SKM-1 treated with dmso at 0.1 percent for 144 hours (cell line): Measurements from ENCODE around the gene LGALS1.
"Not testable (repeated sequence)": the region's sequence is repeated elsewhere in the genome, so short reads cannot be mapped to it uniquely, and the experiment has no call there.

ENCODE experiments used
- DNase-seq: peaks from one replicate; lab custom pipeline; 2025; ENCODE audit not compliant: unreplicated experiment; lab: John Stamatoyannopoulos, UW

The LGALS1 gene

DNA sequence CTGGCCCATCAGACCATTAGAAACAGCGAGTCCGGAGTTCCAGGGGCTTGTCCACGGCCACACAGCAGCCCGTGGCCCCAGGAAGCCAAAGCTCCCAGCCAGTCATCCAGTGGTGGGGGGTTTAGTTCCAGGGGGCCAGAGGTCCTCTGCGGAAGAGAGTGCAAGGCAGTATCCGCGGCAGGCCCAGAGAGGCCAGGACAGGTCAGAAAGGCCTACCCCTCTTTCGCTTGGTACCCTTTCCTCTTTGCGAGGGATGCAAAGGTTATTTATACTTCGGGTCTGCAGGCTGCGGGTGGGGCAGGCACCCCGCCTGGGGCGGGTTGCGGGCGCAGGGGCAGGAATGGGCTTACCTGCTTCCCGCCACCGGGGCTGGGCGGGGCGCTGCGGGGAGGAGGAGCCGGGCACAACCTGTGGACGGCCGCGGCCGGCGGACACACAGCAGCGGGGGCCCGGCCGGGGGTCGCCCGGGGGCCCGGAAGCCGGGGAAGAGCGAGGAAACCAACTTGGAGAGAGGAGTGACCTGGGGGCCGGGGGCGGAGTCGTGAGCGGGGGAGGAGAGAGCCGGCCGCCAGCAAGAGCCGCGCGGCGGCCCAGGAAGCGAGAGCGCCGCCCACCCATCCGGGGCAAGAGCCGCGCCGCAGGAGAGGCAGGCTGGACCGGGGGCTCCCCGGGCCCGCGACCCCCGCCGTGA, 36.2 kb upstream of the LGALS1 start, which contains the start of gene SH3BP1:
Gene SH3BP1 (plus strand): TSS at position 600 of the 691 bp plus-strand sequence. CDS start 119 bp downstream, outside the sequence.
- DNase-seq: no peak

DNA sequence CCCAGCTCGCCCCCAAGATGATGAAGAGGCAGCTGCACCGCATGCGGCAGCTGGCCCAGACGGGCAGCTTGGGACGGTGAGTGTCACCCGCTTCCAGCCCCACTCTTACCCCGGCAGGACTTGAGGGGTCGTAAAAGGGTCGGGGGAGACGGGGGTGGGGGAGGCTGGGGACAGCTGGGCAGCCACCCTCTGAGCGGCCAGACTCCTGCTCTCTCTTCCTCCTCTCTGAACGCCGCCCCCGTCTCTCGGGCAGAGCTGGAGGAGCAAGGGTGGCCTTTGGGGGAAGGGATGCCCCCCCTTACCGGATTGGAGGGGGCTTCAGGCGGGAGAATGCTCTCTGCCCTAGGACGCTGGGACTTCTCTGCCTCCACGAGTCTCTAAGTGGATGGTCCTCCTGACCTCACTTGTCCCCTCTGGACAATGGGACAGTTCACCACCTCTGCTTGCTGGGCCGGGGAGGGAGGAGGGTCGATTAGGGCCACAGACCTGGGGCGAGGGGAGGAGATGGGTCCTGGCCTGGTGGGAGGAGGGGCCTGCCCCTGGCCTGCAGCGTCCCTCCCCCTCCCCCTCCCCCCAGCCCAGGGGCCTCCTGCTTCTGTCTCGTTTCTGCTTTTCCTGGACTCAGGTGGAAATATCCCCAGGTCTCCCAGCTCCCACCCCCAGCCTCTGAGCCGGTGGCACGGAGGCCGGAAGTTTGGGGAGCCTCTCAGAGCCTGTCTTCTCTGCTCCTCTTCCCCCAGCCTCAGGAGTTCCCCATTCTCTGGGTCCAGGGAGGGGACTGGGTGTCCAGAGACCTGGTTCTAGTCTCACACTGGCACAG, 35.5 kb upstream of the LGALS1 start:
- peak; percentile 67 for DNase-seq

DNA sequence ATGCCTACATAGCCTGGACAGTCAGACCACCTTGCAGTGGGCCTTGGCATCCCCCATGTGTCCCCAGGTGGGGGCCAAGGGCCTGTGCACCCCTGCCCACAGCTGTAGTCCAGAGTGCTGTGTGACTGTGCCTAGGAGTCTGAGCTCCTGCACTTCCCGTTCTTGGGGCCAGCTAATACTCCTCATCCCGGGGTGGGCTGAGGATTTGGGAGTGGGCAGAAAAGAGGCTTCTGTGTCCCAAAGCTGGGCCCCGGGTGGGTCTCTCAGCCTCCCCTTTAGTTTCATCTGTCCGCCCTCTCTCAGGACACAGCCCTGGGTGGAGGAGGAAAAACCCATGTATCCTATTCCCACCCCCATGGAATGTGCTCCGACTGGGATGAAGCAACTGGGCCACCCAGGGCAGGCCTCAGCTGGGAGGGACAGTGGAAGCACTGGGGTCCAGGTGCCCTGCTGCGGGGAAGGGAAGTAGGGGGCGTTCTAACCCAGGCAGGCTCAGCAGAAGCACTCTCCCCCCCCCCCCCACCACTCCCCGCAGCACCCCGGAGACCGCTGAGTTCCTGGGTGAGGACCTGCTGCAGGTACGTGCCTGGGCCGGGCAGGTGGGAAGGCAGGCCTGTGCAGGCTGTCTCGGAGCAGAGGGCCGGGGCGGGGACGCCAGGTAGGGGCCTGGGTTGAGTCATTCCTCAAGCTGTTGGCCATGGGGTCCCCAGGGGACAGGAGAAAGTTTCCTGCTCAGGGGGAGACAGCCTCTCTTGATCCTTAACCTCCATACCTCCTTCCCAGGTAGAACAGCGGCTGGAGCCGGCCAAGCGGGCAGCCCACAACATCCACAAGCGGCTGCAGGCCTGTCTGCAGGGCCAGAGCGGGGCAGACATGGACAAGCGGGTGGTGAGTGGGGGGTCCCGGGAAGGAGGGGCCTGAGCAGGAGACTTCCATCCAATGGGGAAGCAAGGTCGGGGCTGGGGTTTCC, 34.6 kb upstream of the LGALS1 start:
- DNase-seq: no peak

DNA sequence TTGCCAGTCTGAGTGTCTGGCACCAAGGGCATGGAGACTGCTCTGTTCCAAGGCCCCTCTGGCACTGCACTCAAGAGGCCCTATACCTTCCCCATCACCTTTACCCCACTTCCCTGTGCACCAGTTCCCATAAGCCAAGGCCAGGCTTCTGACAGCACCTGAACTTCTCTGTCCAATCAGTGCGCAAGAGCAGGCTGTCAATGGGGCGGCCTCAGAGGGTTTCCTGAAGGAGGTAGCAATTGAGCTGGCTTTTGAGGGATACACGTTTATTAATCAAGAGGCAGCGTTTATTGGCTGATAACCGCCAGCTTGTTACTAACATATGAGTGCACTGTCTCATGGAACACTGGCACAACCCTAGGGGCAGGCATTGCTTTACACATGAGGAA, 33.9 kb upstream of the LGALS1 start:
- no peak for DNase-seq

DNA sequence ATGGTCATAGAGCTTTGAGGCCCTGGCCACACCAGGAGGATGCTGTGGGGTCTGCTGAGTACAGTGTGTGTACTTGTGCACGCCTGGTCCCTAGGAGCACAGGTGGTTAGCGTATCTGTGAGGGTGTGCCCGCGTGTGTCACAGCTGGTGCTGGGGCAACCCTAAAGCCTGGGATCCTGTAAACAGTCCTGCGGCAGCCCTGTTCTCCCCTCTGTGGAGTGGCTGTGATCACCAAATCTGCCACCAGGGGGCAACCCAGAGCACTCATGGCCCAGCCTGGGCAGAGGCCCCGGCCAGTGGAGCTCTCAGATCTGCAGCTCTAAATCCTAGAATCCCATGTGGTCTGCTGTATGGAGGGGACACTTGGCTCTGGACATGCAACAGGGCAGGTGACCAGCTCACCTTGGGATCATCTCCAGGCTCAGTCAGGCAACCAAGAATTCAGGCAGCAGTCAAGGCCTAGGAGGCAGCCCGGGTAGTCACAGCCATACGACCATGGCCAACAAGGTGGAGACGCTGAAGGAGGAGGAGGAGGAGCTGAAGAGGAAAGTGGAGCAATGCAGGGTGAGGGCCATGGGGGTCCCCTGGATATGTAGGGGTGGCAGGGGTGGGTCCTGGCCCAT, 32.1 kb upstream of the LGALS1 start:
- peak; percentile 39 for DNase-seq

DNA sequence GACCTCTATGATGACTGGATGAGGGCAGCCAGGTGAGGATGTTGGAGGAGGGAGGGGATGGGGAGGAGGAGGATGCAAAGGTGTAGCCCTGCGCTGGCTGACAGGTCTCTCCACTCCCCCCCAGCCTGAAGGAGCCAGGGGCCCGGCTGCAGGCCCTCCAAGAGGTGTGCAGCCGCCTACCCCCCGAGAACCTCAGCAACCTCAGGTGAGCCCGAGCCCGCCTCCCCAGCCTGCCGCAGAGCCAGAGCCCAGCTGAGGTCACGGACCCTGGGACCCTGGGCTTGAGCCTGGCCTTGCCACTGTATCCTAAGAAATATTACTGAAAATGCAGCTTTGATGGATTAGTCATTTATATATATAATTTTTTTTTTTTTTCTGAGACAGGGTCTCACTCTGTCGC, 28.1 kb upstream of the LGALS1 start:
- no peak for DNase-seq

DNA sequence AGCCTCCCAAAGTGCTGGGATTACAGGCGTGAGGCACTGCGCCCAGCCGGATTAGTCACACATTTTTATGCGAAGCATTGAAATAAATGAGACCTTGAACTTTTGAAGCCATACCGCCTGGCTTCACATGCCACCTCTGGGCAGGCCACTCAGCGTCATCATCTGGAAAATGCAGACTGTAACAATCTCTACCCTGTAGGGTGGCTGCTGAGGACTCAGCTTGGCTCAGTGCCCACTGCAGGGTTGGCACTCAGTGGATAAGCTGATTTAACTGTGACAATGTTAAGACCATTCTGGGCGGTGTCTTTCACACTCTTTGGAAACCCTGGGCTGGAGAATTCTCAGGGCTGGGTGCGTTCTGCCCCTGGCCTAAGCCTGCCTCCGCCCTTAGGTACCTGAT, 27.5 kb upstream of the LGALS1 start:
- DNase-seq: no peak

DNA sequence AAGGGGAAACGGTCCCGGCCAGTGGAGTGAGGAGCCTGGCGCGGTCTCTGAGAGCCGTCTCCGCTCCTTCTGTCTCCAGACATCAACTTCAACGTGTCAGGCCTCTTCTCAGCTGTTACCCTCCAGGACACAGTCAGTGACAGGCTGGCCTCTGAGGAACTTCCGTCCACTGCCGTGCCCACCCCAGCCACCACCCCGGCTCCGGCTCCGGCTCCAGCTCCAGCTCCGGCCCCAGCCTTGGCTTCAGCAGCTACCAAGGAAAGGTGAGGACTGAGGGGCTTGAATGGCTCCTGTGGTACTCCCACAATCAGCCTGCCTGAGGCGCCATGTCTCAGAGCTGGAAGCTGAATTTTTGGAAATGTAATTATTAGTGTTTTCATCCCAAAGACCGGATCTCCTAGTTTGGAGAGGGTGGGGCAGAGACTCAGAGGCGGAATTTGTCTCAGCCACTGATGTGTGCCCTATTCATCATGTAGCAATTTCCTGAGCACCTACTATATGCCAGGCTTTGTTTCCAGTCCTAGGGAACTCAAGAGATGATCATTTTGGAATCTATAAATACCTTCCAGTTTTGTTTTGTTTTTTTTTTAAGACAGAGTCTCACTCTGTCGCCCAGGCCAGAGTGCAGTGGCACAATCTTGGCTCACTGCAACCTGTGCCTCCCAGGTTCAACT, 24.8 kb upstream of the LGALS1 start:
- no peak for DNase-seq

DNA sequence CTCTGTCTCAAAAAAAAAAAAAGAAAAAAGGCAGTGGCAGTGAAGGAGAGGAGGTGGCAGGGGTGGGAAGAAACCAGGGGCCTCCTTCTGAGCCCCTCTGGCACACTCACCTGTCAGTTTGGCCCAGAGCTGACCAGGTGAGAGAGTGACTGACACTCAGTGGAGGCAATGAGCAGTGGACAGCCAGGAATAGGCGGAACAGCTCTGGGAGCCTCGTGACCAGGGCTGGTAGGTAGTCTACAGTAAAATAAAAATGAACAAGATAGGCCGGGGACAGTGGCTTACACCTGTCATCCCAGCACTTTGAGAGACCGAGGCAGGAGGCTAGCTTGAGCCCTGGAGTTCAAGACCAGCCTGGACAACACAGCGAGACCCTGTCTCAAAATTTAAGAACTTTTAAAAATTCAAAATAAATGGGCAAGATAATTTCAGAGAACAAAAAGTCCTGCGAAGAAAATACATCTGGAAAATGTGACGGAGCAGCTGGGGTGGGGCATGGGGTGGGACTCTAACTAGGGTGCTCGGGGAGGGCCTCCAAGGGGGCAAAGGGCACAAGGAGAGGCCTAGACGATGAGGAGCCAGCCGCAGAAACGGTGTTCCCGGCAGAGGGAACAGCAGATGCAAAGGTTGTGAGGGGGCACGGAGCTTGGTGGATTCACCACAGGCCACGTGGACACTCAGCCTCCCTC, 20.7 kb upstream of the LGALS1 start:
- DNase-seq: no peak

DNA sequence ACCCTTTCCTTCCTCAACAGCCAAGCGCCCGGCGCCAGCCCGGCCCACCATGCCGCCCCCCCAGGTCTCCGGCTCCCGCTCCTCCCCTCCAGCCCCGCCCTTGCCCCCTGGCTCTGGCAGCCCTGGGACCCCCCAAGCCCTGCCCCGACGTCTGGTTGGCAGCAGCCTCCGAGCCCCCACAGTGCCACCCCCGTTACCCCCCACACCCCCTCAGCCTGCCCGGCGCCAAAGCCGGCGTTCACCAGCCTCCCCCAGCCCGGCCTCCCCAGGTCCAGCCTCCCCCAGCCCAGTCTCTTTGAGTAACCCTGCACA, 20.2 kb upstream of the LGALS1 start:
- no peak for DNase-seq

DNA sequence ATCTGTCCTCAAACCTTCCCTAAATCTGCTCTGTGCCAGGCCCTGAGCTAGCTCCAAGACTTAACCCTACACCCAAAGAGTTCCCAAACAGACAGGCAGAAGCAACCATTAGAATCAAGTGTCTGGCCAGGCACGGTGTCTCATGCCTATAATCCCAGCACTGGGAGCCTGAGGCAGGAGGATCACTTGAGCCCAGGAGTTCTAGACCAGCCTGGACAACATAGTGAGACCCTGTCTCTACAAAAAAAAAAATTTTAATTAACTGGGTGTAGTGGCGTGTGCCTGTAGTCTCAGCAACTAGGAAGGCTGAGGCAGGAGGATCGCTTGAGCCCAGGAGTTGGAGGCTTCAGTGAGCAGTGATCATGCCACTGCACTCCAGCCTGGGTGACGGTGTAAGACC, 18.9 kb upstream of the LGALS1 start:
- DNase-seq: not testable (repeated sequence)

DNA sequence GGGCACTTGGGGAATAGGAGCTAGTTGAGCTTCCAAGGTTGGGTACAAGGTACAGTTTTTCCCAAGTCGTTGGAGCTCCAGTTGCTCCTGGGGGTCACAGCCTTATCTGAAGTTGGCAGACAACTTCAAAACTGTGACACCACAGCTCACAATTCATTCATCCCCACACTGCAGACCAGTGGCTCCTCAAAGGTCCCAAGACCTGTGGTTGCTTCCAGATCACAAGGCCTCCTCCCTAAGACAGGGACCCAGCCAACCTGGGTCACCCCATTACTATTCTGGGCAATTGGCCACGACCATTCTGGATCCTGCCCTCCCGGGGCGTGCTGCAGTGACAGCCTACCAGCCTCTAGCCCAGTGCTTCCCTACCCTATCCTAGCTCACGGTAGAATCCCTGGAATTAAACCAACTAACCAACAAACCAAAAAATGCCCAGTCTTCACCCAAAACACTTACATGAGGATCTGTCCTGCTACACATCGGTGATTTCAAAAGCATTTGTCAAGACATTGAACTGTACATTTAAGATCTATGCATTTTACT, 17.8 kb upstream of the LGALS1 start:
- DNase-seq: no peak

DNA sequence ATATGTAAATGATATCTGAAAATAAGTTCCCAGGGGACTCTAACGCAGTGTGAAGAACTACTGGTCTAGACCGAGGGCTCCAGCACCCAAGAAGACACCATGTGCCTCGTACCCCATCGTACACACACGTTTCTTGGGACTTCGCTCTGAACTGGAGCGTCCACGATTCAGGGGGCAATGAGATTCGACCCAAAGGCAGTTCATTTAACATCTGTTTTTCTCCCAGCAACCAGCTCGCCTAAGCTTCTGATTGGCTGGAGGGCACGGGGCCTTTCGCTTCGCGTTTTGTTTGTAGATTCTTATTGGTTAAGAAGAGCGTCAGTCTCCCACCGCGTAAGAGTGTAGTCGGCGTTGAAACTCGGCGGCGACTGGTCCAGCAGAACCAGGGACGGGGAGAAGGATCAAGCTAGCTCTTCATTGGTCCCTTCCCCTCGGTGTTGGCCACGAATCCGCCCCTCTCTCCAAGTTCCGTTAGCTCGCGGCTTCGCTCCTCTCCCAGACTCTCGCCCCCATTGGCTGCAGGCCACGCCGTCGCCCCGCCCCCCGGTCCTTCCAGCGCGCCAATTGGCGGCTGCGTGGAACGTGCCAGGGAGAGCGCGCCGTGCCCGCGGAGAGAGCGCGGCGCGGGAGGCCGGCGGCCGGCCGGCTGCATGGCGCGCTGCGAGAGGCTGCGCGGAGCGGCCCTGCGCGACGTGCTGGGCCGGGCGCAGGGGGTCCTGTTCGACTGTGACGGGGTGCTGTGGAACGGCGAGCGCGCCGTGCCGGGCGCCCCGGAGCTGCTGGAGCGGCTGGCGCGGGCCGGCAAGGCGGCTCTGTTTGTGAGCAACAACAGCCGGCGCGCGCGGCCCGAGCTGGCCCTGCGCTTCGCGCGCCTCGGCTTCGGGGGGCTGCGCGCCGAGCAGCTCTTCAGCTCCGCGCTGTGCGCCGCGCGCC, 17.0 kb upstream of the LGALS1 start, which contains the start of gene PDXP:
Gene PDXP (plus strand): TSS at position 591 of the 933 bp plus-strand sequence. CDS start 60 bp downstream, at position 651.
- DNase-seq: peak; percentile 99

DNA sequence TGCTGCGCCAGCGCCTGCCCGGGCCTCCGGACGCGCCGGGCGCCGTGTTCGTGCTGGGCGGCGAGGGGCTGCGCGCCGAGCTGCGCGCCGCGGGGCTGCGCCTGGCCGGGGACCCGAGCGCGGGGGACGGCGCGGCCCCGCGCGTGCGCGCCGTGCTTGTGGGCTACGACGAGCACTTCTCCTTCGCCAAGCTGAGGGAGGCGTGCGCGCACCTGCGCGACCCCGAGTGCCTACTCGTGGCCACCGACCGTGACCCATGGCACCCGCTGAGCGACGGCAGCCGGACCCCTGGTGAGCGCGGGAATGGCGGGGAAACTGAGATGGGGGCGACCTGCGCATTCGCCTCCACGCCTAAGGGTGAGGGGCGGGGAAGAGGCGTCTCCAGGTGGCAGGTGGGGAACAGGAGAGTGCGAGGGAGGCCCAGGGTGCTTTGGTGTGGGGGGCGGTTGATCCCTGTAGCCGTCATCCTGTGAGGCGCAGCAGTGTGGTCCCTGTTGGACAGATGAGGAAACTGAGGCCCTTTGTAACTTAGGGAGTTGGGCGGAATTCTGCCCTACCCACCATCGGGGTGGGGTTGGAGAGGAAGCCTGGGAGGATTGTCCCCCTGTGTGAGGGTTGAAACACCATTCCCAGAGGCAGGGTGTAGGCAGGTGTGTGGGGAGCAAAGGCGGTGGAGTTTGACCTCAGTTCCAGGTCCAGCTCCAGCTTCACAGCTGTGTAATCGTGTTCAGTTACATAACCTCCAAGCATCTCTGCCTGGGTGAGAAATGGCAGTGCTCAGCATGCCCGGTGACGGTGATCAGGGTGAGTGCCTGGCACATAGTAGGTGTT, 16.2 kb upstream of the LGALS1 start:
- DNase-seq: no peak

DNA sequence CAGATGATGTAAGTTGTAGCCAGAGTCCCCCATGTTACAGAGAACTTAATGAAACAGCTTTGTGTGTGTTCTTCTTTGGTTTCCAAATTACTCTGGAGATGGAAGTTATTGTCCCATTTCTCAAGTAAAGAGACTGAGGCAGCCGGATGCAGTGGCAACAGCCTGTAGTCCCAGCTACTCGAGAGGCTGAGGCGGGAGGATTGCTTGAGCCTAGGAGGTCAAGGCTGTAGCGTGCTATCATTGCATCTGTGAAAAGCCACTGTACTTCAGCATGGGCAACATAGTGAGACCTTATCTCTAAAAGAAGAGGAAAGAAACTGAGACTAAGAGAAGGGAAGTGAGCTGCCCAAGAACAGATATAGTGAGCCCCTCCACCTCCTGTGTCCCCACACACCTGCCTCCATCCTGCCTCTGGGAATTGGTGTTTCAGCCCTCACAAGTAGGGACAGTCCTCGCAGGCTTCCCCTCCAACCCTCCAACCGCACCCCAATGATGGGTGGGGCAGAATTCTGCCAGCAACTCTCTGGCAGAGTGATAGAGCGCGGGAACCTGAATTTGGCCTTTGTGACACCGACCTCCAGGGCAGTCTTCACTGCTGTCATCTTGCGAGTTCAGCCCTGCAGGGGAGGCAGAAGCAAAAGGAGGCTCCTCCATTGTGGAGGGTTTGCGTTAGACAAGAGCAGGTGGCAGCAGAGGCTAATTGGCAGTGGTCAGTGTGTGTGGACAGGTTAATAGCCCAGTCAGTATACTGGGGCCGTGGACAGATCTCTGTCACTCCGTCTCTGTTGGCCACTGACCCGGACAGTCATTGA, 15.3 kb upstream of the LGALS1 start:
- no peak for DNase-seq

DNA sequence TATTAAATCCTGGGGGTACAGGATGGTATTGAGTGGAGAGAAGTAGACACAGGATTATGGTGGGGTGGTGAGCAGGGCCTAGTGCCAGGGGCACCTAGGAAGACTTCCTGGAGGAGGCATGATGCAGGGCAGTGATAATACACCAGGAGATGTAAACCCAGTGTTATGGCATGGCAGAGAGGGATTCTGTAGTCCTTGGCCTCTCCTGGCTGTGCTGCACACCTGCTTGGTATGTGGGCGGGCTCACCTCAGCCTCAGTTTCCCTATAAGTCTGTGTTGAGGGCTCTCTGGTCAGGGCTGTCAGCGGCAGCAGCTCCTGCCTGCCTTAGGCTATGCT, 14.8 kb upstream of the LGALS1 start:
- DNase-seq: no peak
